GM12878 (cell line): Measurements from ENCODE around the gene PGAM2. TPM values are rescaled to one million over a fixed set of nuclear protein-coding genes. Genes with fewer than 3 reads are reported as not detected.

Experiments used
- ATAC-seq: fragments of 200-7000 bp; cut with Tn5 transposase; 3 replicates; pipeline ENCODE4 v1.9.1; 2020; ENCODE audit warnings: mild to moderate bottlenecking, moderate library complexity
- BruUV-seq: library from RNA; stranded (reverse); fragments of 400-500 nt; replicated peaks from 2 replicates; lab custom pipeline; 2021; lab: Mats Ljungman, UMichigan
- CTCF ChIA-PET: fragments of 300-600 bp; sonication (Branson Sonifier 250); formaldehyde crosslinking; extraction: SDS; loops from one replicate; lab custom pipeline; 2021; ENCODE audit warnings: inconsistent platforms; lab: Yijun Ruan, JAX
- POLR2A ChIA-PET: fragments of 350-600 bp; formaldehyde crosslinking; extraction: SDS; loops from one replicate; lab custom pipeline; 2021; ENCODE audit warnings: inconsistent platforms; lab: Charles Lee
- RAD21 ChIA-PET: fragments of 300-600 bp; sonication (Branson Sonifier 250); formaldehyde crosslinking; loops from one replicate; lab custom pipeline; 2023; ENCODE audit warnings: antibody characterized with exemption; ENCODE audit not compliant: unreplicated experiment; lab: Charles Lee
- SMC1A ChIA-PET: fragments of 300-600 bp; sonication (Branson Sonifier 250); formaldehyde crosslinking; loops from one replicate; lab custom pipeline; 2023; ENCODE audit not compliant: unreplicated experiment, uncharacterized antibody; lab: Charles Lee
- DNase-seq: peaks from one replicate; pipeline ENCODE4 v3.0.0-alpha.2; 2011; ENCODE audit warnings: low read depth, low spot score
- FAIRE-seq: peaks from 3 replicates; lab custom pipeline; 2011; peaks lifted over from hg19 to GRCh38; lab: Jason Lieb, UNC
- H2AFZ ChIP-seq: 2 replicates; pipeline ENCODE4 v1.6.0; 2011; ENCODE audit warnings: low read depth, low read length, control low read depth; ENCODE audit not compliant: control insufficient read depth
- H3K27ac ChIP-seq: 2 replicates; pipeline ENCODE4 v1.5.1; 2011; ENCODE audit warnings: control low read depth; ENCODE audit not compliant: control insufficient read depth, insufficient read depth
- H3K27me3 ChIP-seq, 2 experiments: replicated peaks in 1 of 2; 2 replicates each; pipeline versions ENCODE4 v1.6.0 to v1.6.1; 2011; ENCODE audit warnings: low read length in 1 of 2; ENCODE audit not compliant: control insufficient read depth in 2 of 2, insufficient read depth in 2 of 2
- H3K36me3 ChIP-seq, 2 experiments: 2 replicates each; pipeline ENCODE4 v1.5.1; 2011; ENCODE audit warnings: low read length in 1 of 2; ENCODE audit not compliant: control insufficient read depth in 2 of 2, insufficient read depth in 2 of 2
- H3K4me1 ChIP-seq: 2 replicates; pipeline ENCODE4 v1.6.1; 2011; ENCODE audit warnings: mild to moderate bottlenecking, low read length, moderate library complexity, mixed read lengths; ENCODE audit not compliant: control insufficient read depth, insufficient read depth
- H3K4me2 ChIP-seq: 2 replicates; pipeline ENCODE4 v1.6.0; 2011; ENCODE audit warnings: control low read depth; ENCODE audit not compliant: control insufficient read depth, insufficient read depth
- H3K4me3 ChIP-seq: fragments of 200-600 bp; sonication (generic); 2 replicates; pipeline ENCODE4 v1.5.1; 2016
- H3K79me2 ChIP-seq: 2 replicates; pipeline ENCODE4 v1.6.0; 2011; ENCODE audit warnings: low read length; ENCODE audit not compliant: control insufficient read depth, insufficient read depth
- H3K9ac ChIP-seq: 2 replicates; pipeline ENCODE4 v1.8.0; 2011; ENCODE audit warnings: low read length, control low read depth, mixed read lengths; ENCODE audit not compliant: control insufficient read depth, insufficient read depth
- H3K9me3 ChIP-seq: replicated peaks from 3 replicates; pipeline ENCODE4 v1.5.1; 2011; ENCODE audit warnings: mild to moderate bottlenecking, low read length; ENCODE audit not compliant: control insufficient read depth, insufficient read depth
- H4K20me1 ChIP-seq: 2 replicates; pipeline ENCODE4 v1.6.0; 2011; ENCODE audit not compliant: control insufficient read depth, insufficient read depth
- ETV6 ChIP-seq, 2 experiments: fragments of 450-650 bp in 1 of 2; IDR thresholded peaks in 1 of 2; conservative IDR thresholded peaks in 1 of 2; 2 replicates each; pipeline ENCODE4 v1.6.1; 2014; ENCODE audit warnings: antibody characterized with exemption in 1 of 2, borderline replicate concordance in 1 of 2, low read depth in 1 of 2, mild to moderate bottlenecking in 1 of 2, moderate library complexity in 1 of 2
- JUNB ChIP-seq: IDR thresholded peaks from 2 replicates; pipeline ENCODE4 v1.6.1; 2016; ENCODE audit warnings: antibody characterized with exemption, mild to moderate bottlenecking
- PAX8 ChIP-seq: fragments of 450-650 bp; IDR thresholded peaks from 2 replicates; pipeline ENCODE4 v1.6.1; 2017; ENCODE audit warnings: mild to moderate bottlenecking, moderate library complexity
- POLR2A ChIP-seq: IDR thresholded peaks from 2 replicates; pipeline ENCODE4 v1.6.1; 2011; ENCODE audit warnings: low read depth, mild to moderate bottlenecking, low read length
- POU2F2 ChIP-seq: IDR thresholded peaks from 3 replicates; pipeline ENCODE4 v1.6.1; 2011; ENCODE audit warnings: low read depth, mild to moderate bottlenecking, low read length, borderline replicate concordance
- RB1 ChIP-seq: fragments of 450-650 bp; formaldehyde crosslinking; IDR thresholded peaks from 2 replicates; pipeline ENCODE4 v1.6.1; 2017; ENCODE audit warnings: mild to moderate bottlenecking, borderline replicate concordance
- SP1 ChIP-seq: IDR thresholded peaks from one replicate; pipeline ENCODE4 v1.6.1; 2011; ENCODE audit warnings: low read depth, low read length
- ZNF384 ChIP-seq: IDR thresholded peaks from 2 replicates; pipeline ENCODE4 v1.6.1; 2012; ENCODE audit warnings: low read depth, mild to moderate bottlenecking, low read length, improper control_type of control experiment, borderline replicate concordance
- WGBS: methylation state at CpG from one replicate; pipeline ENCODE4 v1.1.6; 2016; ENCODE audit warnings: low lambda C conversion rate; ENCODE audit not compliant: insufficient replicate concordance, insufficient coverage; ENCODE audit errors: missing lambda C conversion rate; 5-methylcytosine and 5-hydroxymethylcytosine counted together
- in situ Hi-C: fragments of 300-500 bp; cut with MboI; formaldehyde crosslinking; loops from 9 replicates; pipeline ENCODE4 v1.14.3; 2018; ENCODE audit warnings: mixed read lengths
- intact Hi-C: fragments of 100-400 bp; cut with micrococcal nuclease; formaldehyde crosslinking; loops from one replicate; pipeline ENCODE4 v1.14.2; 2022; ENCODE audit not compliant: unreplicated experiment
- polyA plus RNA-seq, 11 experiments: library from polyadenylated mRNA; depleted of rRNA in 4 of 11; unstranded in 6 of 11; stranded (reverse) in 5 of 11; fragments of >200 nt; fragmentation: Nextera tagmentation in 4 of 11; fragmentation: Illumina TruSeq in 1 of 11; extraction: Ambion mirVana in 4 of 11; extraction: Trizol in 1 of 11; gene quantifications; 1 replicate in 1 of 11; 2 replicates in 10 of 11; pipeline versions ENCODE4 v1.2.1 to v1.2.3, GENCODE V29; 2011 to 2016; ENCODE audit warnings: inconsistent platforms in 2 of 11, missing spikeins in 2 of 11, low read depth in 1 of 11
- total RNA-seq, 4 experiments: library from RNA; depleted of rRNA in 3 of 4; stranded (reverse); fragments of >200 nt in 3 of 4; fragmentation: Illumina TruSeq in 1 of 4; extraction: Trizol in 1 of 4; gene quantifications; 2 replicates each; pipeline versions ENCODE4 v1.2.1 to v1.2.3, GENCODE V29; 2013 to 2021

The PGAM2 gene
- total and polyA plus RNA-seq, 10 of the 15 experiments (the other 5 are each of a cell fraction or from before 2014, with no cell fraction given): not detected

DNA sequence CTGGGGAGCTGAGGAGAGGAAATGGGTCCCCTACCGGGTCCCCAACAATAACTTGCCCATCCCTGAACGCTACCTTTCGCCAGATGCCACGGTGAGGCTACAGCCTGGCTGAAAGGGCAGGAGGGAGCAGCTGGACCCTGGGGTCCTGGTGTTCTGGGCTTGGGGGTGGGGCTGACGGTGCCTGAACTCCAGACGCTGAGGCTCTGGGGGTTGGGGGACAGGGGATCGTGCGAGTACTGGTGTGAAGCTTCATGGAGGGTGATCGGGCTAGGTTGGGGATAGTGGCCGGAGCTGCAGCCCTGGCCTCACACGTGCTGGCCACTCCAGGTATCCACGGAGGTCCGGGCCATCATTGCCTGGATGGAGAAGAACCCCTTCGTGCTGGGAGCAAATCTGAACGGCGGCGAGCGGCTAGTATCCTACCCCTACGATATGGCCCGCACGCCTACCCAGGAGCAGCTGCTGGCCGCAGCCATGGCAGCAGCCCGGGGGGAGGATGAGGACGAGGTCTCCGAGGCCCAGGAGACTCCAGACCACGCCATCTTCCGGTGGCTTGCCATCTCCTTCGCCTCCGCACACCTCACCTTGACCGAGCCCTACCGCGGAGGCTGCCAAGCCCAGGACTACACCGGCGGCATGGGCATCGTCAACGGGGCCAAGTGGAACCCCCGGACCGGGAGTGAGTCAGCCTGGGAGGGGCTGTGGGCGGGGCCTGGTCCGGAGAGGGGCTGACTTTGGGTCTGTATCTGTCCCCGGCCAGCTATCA is 47.0 kb upstream of the PGAM2 start:
- no peak for TF ChIP-seq ZNF384
- TF ChIP-seq SP1: no peak
- TF ChIP-seq POLR2A: 0 out of 2 replicates have a peak, but pooled peaks have one; percentile 21
- no peak for TF ChIP-seq POU2F2
- TF ChIP-seq JUNB: no peak
- no peak for TF ChIP-seq ETV6 (conservative IDR thresholded peaks at IDR 0.05 in 1 of 2, IDR thresholded peaks at IDR 0.05 in 1 of 2; ENCODE audit: borderline replicate concordance in 1 of 2, low read depth in 1 of 2)
- TF ChIP-seq PAX8: no peak
- TF ChIP-seq, all 136 proteins: peak for 1
- CTCF ChIA-PET: no interaction called here
- SMC1A ChIA-PET: no interaction called here
- intact Hi-C loops (no loop called here), in situ Hi-C loops (no loop called here)
- ATAC-seq: no peak
- no peak for DNase-seq
- Histone ChIP-seq H3K4me1 (no peaks in the 10 kb centered on the region), H3K9ac (no peak overlapping the region), H2AFZ (no peak overlapping the region), H3K36me3 (peaks cover 5 to 10% of the 10 kb centered on the region in 2 experiments; a peak in 3 of 4 replicates), H4K20me1 (no peaks in the 10 kb centered on the region), H3K4me3 (no peak overlapping the region), H3K9me3 (no peaks in the 10 kb centered on the region), H3K27ac (no peak overlapping the region), H3K4me2 (no peak overlapping the region), H3K27me3 (no peaks in the 10 kb centered on the region; a peak in 1 of 4 replicates), H3K79me2 (no peaks in the 10 kb centered on the region)
- WGBS: 82% methylated on average over 40 of the region's 41 CpGs
- POLR2A ChIA-PET: no interaction called here
- BruUV-seq: no TSS peak
- no peak for FAIRE-seq
- RAD21 ChIA-PET: no interaction called here

- Histone ChIP-seq H3K4me3 (no peak overlapping the region), H3K9me3 (no peaks in the 10 kb centered on the region), H4K20me1 (no peaks in the 10 kb centered on the region), H3K27me3 (no peaks in the 10 kb centered on the region; a peak in 1 of 4 replicates), H3K4me1 (no peaks in the 10 kb centered on the region), H3K9ac (no peak overlapping the region), H3K36me3 (peaks cover 5 to 6% of the 10 kb centered on the region in 2 experiments; a peak in 2 of 4 replicates), H3K27ac (no peak overlapping the region), H2AFZ (no peak overlapping the region), H3K4me2 (no peak overlapping the region), H3K79me2 (no peaks in the 10 kb centered on the region)
- intact Hi-C loops (no loop called here), in situ Hi-C loops (no loop called here)
- WGBS: 31% methylated on average over 16 of the region's 16 CpGs
- BruUV-seq: no TSS peak
- no peak for ATAC-seq
- ChIA-PET CTCF (no interaction called here), POLR2A (no interaction called here), RAD21 (no interaction called here), SMC1A (no interaction called here)
- FAIRE-seq: no peak
- TF ChIP-seq POLR2A (0 out of 2 replicates have a peak, but pooled peaks have one; percentile 38), RB1 (no peak)
- DNase-seq: no peak
Measured at GRCh38 chr7:44111761-44112160, 46.4 kb upstream of the PGAM2 start.
